SK-N-SH (cell line): ENCODE data around the gene GRB2. TPM values are rescaled to one million over a fixed set of nuclear protein-coding genes. Genes with fewer than 3 reads are reported as not detected.

Source experiments
- CTCF ChIA-PET: fragments of 300-600, 350-600 bp; formaldehyde crosslinking; extraction: SDS; loops from one replicate; lab custom pipeline; 2021; lab: Yijun Ruan, JAX
- POLR2A ChIA-PET: fragments of 350-600 bp; sonication (Branson Sonifier 250); formaldehyde crosslinking; extraction: SDS; loops from one replicate; lab custom pipeline; 2020; ENCODE audit warnings: antibody characterized with exemption, inconsistent platforms; lab: Yijun Ruan, JAX
- DNase-seq: peaks from one replicate; pipeline ENCODE4 v3.0.0; 2012
- H2AFZ ChIP-seq: fragments of 200-600 bp; sonication (generic); 2 replicates; pipeline ENCODE4 v1.8.1; 2016; ENCODE audit warnings: antibody characterized with exemption, mild to moderate bottlenecking, low read depth
- H3F3A ChIP-seq: fragments of 200-600 bp; sonication (generic); replicated peaks from 2 replicates; pipeline ENCODE3; 2016; ENCODE audit warnings: antibody characterized with exemption, mild to moderate bottlenecking; ENCODE audit not compliant: insufficient read depth
- H3K27ac ChIP-seq, 2 experiments: fragments of 200-500 bp in 1 of 2; fragments of 200-600 bp in 1 of 2; sonication (Bioruptor generic) in 1 of 2; sonication (generic), shearing (Covaris generic) in 1 of 2; 2 replicates each; pipeline versions ENCODE4 v1.5.1 to v1.6.1; 2014 to 2016; ENCODE audit warnings: low read depth in 2 of 2, inconsistent platforms in 1 of 2, low read length in 1 of 2, mild to moderate bottlenecking in 1 of 2, mixed read lengths in 1 of 2
- H3K27me3 ChIP-seq: fragments of 200-600 bp; sonication (generic), shearing (Covaris generic); 2 replicates; pipeline ENCODE4 v1.6.1; 2016; ENCODE audit warnings: mixed run types; ENCODE audit not compliant: insufficient read depth
- H3K36me3 ChIP-seq, 2 experiments: fragments of 200-500 bp in 1 of 2; fragments of 200-600 bp in 1 of 2; sonication (Bioruptor generic) in 1 of 2; sonication (generic) in 1 of 2; replicated peaks in 1 of 2; 2 replicates each; pipeline versions ENCODE3 to v1.5.1; 2014 to 2016; ENCODE audit warnings: low read length in 1 of 2, mild to moderate bottlenecking in 1 of 2; ENCODE audit not compliant: insufficient read depth in 2 of 2, control insufficient read depth in 1 of 2
- H3K4me1 ChIP-seq, 2 experiments: fragments of 200-500 bp in 1 of 2; fragments of 200-600 bp in 1 of 2; sonication (Bioruptor generic) in 1 of 2; sonication (generic), shearing (Covaris generic) in 1 of 2; 2 replicates each; pipeline versions ENCODE4 v1.5.1 to v1.6.1; 2014 to 2016; ENCODE audit warnings: low read depth in 1 of 2, low read length in 1 of 2, mixed run types in 1 of 2; ENCODE audit not compliant: insufficient read depth in 2 of 2, control insufficient read depth in 1 of 2
- H3K4me2 ChIP-seq: fragments of 200-600 bp; sonication (generic), shearing (Covaris generic); 2 replicates; pipeline ENCODE4 v1.6.1; 2017; ENCODE audit warnings: mixed run types
- H3K4me3 ChIP-seq, 2 experiments: fragments of 200-500 bp in 1 of 2; fragments of 200-600 bp in 1 of 2; sonication (Bioruptor generic) in 1 of 2; sonication (generic), shearing (Covaris generic) in 1 of 2; 2 replicates each; pipeline versions ENCODE4 v1.5.1 to v1.8.1; 2014 to 2016; ENCODE audit warnings: low read depth in 2 of 2, inconsistent platforms in 1 of 2, low read length in 1 of 2, mild to moderate bottlenecking in 1 of 2, mixed read lengths in 1 of 2, moderate library complexity in 1 of 2
- H3K79me2 ChIP-seq: fragments of 200-600 bp; sonication (generic); 2 replicates; pipeline ENCODE4 v1.8.1; 2017; ENCODE audit warnings: mild to moderate bottlenecking; ENCODE audit not compliant: insufficient read depth
- H3K9ac ChIP-seq: fragments of 200-600 bp; sonication (generic); 2 replicates; pipeline ENCODE4 v1.6.1; 2017; ENCODE audit warnings: mixed run types
- H3K9me2 ChIP-seq: fragments of 200-600 bp; sonication (generic); 2 replicates; pipeline ENCODE4 v1.6.1; 2017; ENCODE audit warnings: mixed run types
- H3K9me3 ChIP-seq: fragments of 200-600 bp; sonication (generic); 2 replicates; pipeline ENCODE4 v1.6.1; 2017; ENCODE audit warnings: mixed run types, mild to moderate bottlenecking, moderate library complexity
- H4K20me1 ChIP-seq: fragments of 200-600 bp; sonication (generic); 2 replicates; pipeline ENCODE4 v1.6.1; 2017; ENCODE audit warnings: mild to moderate bottlenecking, mixed run types; ENCODE audit not compliant: insufficient read depth
- FOXM1 ChIP-seq: IDR thresholded peaks from 2 replicates; pipeline ENCODE4 v1.4.0; 2012; ENCODE audit warnings: low read depth, mild to moderate bottlenecking
- MXI1 ChIP-seq: IDR thresholded peaks from 2 replicates; pipeline ENCODE4 v1.6.1; 2012; ENCODE audit warnings: mild to moderate bottlenecking, low read depth, low read length, improper control_type of control experiment
- POLR2AphosphoS5 ChIP-seq: IDR thresholded peaks from 2 replicates; pipeline ENCODE4 v1.6.1; 2012; ENCODE audit warnings: low read depth, low read length
- RCOR1 ChIP-seq: fragments of 150-350 bp; IDR thresholded peaks from 2 replicates; pipeline ENCODE4 v1.6.1; 2017; ENCODE audit warnings: antibody characterized with exemption, low read length
- RFX5 ChIP-seq: IDR thresholded peaks from 2 replicates; pipeline ENCODE4 v1.6.1; 2012; ENCODE audit warnings: mild to moderate bottlenecking, improper control_type of control experiment, low read length
- TEAD4 ChIP-seq: IDR thresholded peaks from 2 replicates; pipeline ENCODE4 v1.4.0; 2012; ENCODE audit warnings: mild to moderate bottlenecking, borderline replicate concordance; ENCODE audit not compliant: insufficient read depth
- YY1 ChIP-seq: IDR thresholded peaks from 2 replicates; pipeline ENCODE4 v1.4.0; 2012; ENCODE audit warnings: low read depth, mild to moderate bottlenecking
- WGBS: methylation state at CpG from one replicate; pipeline ENCODE4 v1.1.6; 2017; ENCODE audit warnings: low lambda C conversion rate; 5-methylcytosine and 5-hydroxymethylcytosine counted together
- polyA plus RNA-seq, 3 experiments: library from polyadenylated mRNA; depleted of rRNA; stranded (reverse); fragments of >200 nt; gene quantifications; 2 replicates each; pipeline ENCODE4 v1.2.3, GENCODE V29; 2012
- TF ChIP-seq, protein P1 (sequence below): fragments of 150-350 bp; IDR thresholded peaks from 2 replicates; pipeline ENCODE4 v1.6.1; 2016; ENCODE audit warnings: mild to moderate bottlenecking, low read depth, low read length
- TF ChIP-seq, protein P2 (sequence below): IDR thresholded peaks from 2 replicates; pipeline ENCODE4 v1.4.0; 2012; ENCODE audit warnings: low read depth, borderline replicate concordance
- TF ChIP-seq, protein P3 (sequence below): fragments of 150-350 bp; IDR thresholded peaks from 2 replicates; pipeline ENCODE4 v1.6.1; 2017; ENCODE audit warnings: antibody characterized with exemption, low read length, low read depth, borderline replicate concordance
- TF ChIP-seq, protein P4 (sequence below): IDR thresholded peaks from 2 replicates; pipeline ENCODE4 v1.4.0; 2012; ENCODE audit warnings: low read depth

GRB2 gene
- polyA plus RNA-seq, 1 of the 3 experiments (the other 2 are of a cell fraction) = 89.6 TPM

DNA sequence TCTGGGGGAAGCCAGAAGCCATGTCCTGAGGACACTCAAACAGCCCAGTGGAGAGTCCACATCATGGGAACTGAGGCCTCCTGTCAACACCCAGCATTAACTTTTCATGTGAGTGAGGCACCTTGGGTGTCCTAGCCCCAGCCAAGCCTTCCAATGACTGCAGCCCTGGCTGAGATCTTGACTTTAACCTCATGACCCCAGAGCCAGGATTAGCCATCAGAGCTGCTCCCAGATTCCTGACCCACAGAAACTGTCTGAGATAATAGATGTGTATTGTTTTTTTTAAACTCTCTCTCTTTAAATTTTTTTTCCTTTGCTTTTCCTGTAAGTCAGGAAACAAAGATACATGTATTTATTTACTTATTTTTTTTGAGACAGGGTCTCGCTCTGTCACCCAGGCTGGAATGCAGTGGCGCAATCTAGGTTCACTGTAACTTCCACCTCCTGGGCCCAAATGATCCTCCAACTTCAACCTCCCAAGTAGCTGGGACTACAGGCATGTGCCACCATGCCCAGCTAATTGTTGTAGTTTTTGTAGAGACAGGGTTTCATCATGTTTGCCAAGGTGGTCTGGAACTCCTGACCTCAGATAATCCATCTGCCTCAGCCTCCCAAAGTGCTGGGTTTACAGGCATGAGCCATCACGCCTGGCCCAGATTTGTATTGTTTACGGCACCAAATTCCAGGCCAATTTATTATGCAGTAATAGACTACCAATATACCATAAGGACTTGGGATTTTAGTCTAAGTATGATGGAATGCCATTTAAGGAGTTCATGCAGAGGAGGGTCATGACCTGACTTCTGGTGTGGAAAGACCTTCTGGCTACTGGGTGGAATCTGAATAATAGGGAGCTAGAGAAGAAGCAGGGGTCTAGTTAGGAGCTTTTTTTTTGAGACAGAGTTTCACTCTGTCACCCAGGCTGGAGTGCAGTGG, 37.0 kb upstream of the GRB2 start:
- no peak overlapping the region for H3K4me2 ChIP-seq
- H3K36me3 ChIP-seq = no peaks in the 10 kb centered on the region
- H3K79me2 ChIP-seq = no peaks in the 10 kb centered on the region
- H3K9me3 ChIP-seq = no peaks in the 10 kb centered on the region
- H3K27me3 ChIP-seq = no peaks in the 10 kb centered on the region
- no peaks in the 10 kb centered on the region for H3K9me2 ChIP-seq
- TF ChIP-seq POLR2AphosphoS5 (no peak), MXI1 (no peak), FOXM1 (no peak), TEAD4 (no peak), RCOR1 (no peak)
- TF ChIP-seq, protein P1, sequence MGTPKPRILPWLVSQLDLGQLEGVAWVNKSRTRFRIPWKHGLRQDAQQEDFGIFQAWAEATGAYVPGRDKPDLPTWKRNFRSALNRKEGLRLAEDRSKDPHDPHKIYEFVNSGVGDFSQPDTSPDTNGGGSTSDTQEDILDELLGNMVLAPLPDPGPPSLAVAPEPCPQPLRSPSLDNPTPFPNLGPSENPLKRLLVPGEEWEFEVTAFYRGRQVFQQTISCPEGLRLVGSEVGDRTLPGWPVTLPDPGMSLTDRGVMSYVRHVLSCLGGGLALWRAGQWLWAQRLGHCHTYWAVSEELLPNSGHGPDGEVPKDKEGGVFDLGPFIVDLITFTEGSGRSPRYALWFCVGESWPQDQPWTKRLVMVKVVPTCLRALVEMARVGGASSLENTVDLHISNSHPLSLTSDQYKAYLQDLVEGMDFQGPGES = no peak
- TF ChIP-seq, protein P2, sequence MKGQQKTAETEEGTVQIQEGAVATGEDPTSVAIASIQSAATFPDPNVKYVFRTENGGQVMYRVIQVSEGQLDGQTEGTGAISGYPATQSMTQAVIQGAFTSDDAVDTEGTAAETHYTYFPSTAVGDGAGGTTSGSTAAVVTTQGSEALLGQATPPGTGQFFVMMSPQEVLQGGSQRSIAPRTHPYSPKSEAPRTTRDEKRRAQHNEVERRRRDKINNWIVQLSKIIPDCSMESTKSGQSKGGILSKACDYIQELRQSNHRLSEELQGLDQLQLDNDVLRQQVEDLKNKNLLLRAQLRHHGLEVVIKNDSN = no peak
- TF ChIP-seq, protein P3, sequence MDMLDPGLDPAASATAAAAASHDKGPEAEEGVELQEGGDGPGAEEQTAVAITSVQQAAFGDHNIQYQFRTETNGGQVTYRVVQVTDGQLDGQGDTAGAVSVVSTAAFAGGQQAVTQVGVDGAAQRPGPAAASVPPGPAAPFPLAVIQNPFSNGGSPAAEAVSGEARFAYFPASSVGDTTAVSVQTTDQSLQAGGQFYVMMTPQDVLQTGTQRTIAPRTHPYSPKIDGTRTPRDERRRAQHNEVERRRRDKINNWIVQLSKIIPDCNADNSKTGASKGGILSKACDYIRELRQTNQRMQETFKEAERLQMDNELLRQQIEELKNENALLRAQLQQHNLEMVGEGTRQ = no peak
- POLR2A ChIA-PET = interaction anchor here (1.5 kb wide), 1 partner anchor 14 kb away, joined by 4 read pairs; no protein-coding TSS in a partner anchor
- no peak overlapping the region for H3K9ac ChIP-seq
- no peaks in the 10 kb centered on the region for H4K20me1 ChIP-seq
- no peak overlapping the region for H2AFZ ChIP-seq
- H3K27ac ChIP-seq = no peak overlapping the region
- no peaks in the 10 kb centered on the region for H3F3A ChIP-seq
- no peak for DNase-seq
- CTCF ChIA-PET = interaction anchor here (0.9 to 1.3 kb wide), 2 partner anchors 50 to 190 kb away, joined by 3 read pairs; partner anchors contain the start of gene SMIM5
- H3K4me1 ChIP-seq = no peaks in the 10 kb centered on the region
- H3K4me3 ChIP-seq = no peak overlapping the region
- 92% methylated on average over 4 of the region's 4 CpGs for WGBS

DNA sequence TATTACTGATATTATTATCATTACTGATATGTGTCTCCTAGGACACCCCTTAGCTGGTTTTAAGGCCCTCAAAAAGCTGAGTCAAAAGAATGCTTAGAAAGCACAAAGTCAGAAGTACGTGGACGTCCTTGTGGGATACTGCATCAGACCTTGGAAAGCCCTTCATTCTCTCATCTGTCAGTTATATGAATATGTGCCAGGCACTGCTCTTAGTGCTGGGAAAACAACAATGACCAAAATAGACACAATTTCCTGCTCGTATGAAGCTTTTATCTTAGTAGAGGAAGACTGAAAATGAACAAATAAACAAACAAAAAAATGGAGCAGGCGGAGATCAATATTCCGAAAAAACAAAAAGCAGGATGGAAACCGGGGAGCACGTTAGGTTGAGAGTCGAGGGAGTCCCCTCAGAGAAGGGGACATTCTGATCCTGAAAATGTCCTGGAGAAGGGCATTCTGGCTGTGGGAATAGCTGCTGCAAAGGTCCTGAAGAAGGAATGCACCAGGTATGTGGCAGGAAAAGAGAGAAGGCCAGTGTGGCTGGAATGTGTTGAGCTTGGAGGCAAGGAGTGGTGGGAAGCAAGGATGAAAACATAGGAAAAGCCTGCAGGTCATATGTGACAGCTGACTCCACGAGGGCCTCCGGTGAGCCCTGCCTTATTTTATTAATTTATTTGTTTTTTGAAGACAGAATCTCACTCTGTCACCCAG, 35.4 kb upstream of the GRB2 start:
- Histone ChIP-seq H3K9ac (no peak overlapping the region), H3K4me2 (no peak overlapping the region), H3K27ac (no peak overlapping the region), H2AFZ (no peak overlapping the region), H3K27me3 (no peaks in the 10 kb centered on the region), H3K36me3 (no peaks in the 10 kb centered on the region), H3K9me3 (no peaks in the 10 kb centered on the region), H3K4me1 (no peaks in the 10 kb centered on the region), H3K9me2 (no peaks in the 10 kb centered on the region), H4K20me1 (no peaks in the 10 kb centered on the region), H3F3A (no peaks in the 10 kb centered on the region), H3K79me2 (no peaks in the 10 kb centered on the region), H3K4me3 (no peak overlapping the region)
- CTCF ChIA-PET = interaction anchor here (0.8 to 1.8 kb wide), 3 partner anchors 15 to 148 kb away, joined by 3 to 10 read pairs (median 3); no protein-coding TSS in a partner anchor
- no peak for DNase-seq
- TF ChIP-seq YY1 (no peak), RFX5 (no peak)
- TF ChIP-seq, protein P4, sequence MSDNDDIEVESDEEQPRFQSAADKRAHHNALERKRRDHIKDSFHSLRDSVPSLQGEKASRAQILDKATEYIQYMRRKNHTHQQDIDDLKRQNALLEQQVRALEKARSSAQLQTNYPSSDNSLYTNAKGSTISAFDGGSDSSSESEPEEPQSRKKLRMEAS = no peak
- POLR2A ChIA-PET = interaction anchor here (0.5 to 1.1 kb wide), 2 partner anchors 15 to 20 kb away, joined by 3 to 4 read pairs; partner anchors contain the start of gene TMEM94
- 70% methylated on average over 10 of the region's 10 CpGs for WGBS
